GM23248 (cell line): ENCODE results near the gene PIK3R1. TPM values are rescaled to one million over a fixed set of nuclear protein-coding genes. Genes with fewer than 3 reads are reported as not detected.

Experiments used
- DNase-seq: peaks from one replicate; pipeline ENCODE4 v3.0.0-alpha.2; 2015
- H2AFZ ChIP-seq: fragments of 200-600 bp; sonication (generic); 2 replicates; pipeline ENCODE4 v1.6.1; 2016; ENCODE audit warnings: antibody characterized with exemption
- H3F3A ChIP-seq: fragments of 200-600 bp; sonication (generic); 2 replicates; pipeline ENCODE4 v1.6.1; 2016; ENCODE audit warnings: mild to moderate bottlenecking, antibody characterized with exemption, mixed run types; ENCODE audit not compliant: insufficient read depth
- H3K27ac ChIP-seq: fragments of 200-600 bp; sonication (generic); 2 replicates; pipeline ENCODE4 v1.5.1; 2016; ENCODE audit warnings: mild to moderate bottlenecking
- H3K27me3 ChIP-seq: fragments of 200-600 bp; sonication (generic); replicated peaks from 2 replicates; pipeline ENCODE4 v1.6.1; 2016; ENCODE audit warnings: mild to moderate bottlenecking; ENCODE audit not compliant: insufficient read depth
- H3K36me3 ChIP-seq: fragments of 200-600 bp; sonication (generic); 2 replicates; pipeline ENCODE4 v1.6.1; 2016; ENCODE audit warnings: low read depth, mild to moderate bottlenecking
- H3K4me1 ChIP-seq: fragments of 200-600 bp; sonication (generic); 2 replicates; pipeline ENCODE4 v1.6.1; 2016; ENCODE audit warnings: mild to moderate bottlenecking; ENCODE audit not compliant: insufficient read depth
- H3K4me2 ChIP-seq: fragments of 200-600 bp; sonication (generic); one replicate; pipeline ENCODE4 v1.6.1; 2016; ENCODE audit warnings: mild to moderate bottlenecking; ENCODE audit not compliant: unreplicated experiment
- H3K4me3 ChIP-seq: fragments of 200-600 bp; sonication (generic); 2 replicates; pipeline ENCODE4 v1.5.1; 2016; ENCODE audit warnings: mild to moderate bottlenecking
- H3K79me2 ChIP-seq: fragments of 200-600 bp; sonication (generic); 2 replicates; pipeline ENCODE4 v1.6.1; 2016; ENCODE audit warnings: mild to moderate bottlenecking; ENCODE audit not compliant: insufficient read depth
- H3K9ac ChIP-seq: fragments of 200-600 bp; sonication (generic); 2 replicates; pipeline ENCODE4 v1.6.1; 2016; ENCODE audit warnings: mild to moderate bottlenecking
- H3K9me2 ChIP-seq: fragments of 200-600 bp; sonication (generic); 2 replicates; pipeline ENCODE4 v1.6.1; 2016; ENCODE audit warnings: mixed run types, mild to moderate bottlenecking, moderate library complexity; ENCODE audit not compliant: insufficient read depth
- H3K9me3 ChIP-seq: fragments of 200-600 bp; sonication (generic); one replicate; pipeline ENCODE4 v1.6.1; 2017; ENCODE audit warnings: low read depth
- H4K20me1 ChIP-seq: fragments of 200-600 bp; sonication (generic); 2 replicates; pipeline ENCODE4 v1.6.0; 2016; ENCODE audit not compliant: insufficient read depth
- EZH2 ChIP-seq: fragments of 200-600 bp; sonication (generic); IDR thresholded peaks from 2 replicates; pipeline ENCODE4 v1.6.1; 2018; ENCODE audit warnings: antibody characterized with exemption, mild to moderate bottlenecking; ENCODE audit not compliant: insufficient read depth, poor library complexity, severe bottlenecking
- EZH2phosphoT487 ChIP-seq: fragments of 200-600 bp; sonication (generic); IDR thresholded peaks from 2 replicates; pipeline ENCODE4 v1.6.1; 2018; ENCODE audit warnings: antibody characterized with exemption, moderate library complexity, mild to moderate bottlenecking, low read depth; ENCODE audit not compliant: insufficient read depth
- WGBS, 2 experiments: methylation state at CpG; one replicate each; pipeline ENCODE4 v1.1.6; 2015 to 2017; ENCODE audit warnings: low lambda C conversion rate in 2 of 2, low coverage in 1 of 2; ENCODE audit errors: missing lambda C conversion rate in 2 of 2; 5-methylcytosine and 5-hydroxymethylcytosine counted together
- in situ Hi-C: fragments of 300-500 bp; cut with MboI; formaldehyde crosslinking; loops from 2 replicates; pipeline ENCODE4 v1.15.0; 2020
- polyA plus RNA-seq: library from polyadenylated mRNA; unstranded; fragments of >200 nt; fragmentation: Nextera tagmentation; extraction: Ambion mirVana; gene quantifications from 2 replicates; pipeline ENCODE4 v1.2.1, GENCODE V29; 2016
- total RNA-seq: library from RNA; depleted of rRNA; stranded (reverse); fragments of >200 nt; shearing (Covaris generic); gene quantifications from 2 replicates; pipeline ENCODE4 v1.2.3, GENCODE V29; 2014

Gene PIK3R1
- total and polyA plus RNA-seq, 2 experiments from 2014 or later, result 8.4 to 14.4 TPM

DNA sequence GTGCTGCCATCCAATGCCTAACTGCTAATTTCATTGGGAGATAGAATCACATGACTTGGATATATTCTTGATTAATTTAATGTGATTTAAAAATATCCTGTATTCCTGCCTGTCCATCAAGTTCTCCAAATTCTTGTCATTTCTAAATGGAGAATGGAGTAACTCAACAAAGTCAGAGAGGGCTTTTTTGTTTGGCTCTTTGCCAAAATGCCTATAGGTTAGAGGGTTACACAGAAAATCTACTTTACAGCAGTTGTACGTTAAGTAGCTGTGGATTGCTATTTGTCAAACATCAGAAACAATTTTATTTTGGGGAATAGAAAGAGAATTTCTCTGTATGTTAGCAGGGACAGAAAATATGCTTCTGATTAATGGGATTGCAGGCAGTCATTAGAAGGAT lies 5.9 kb downstream of the PIK3R1 start:
- Histone ChIP-seq H3K36me3 (peaks cover 1% of the 10 kb centered on the region; the same call in 1 of the 2 replicates), H3K9ac (no peak overlapping the region), H3K4me2 (no peak overlapping the region), H3F3A (peaks cover 40% of the 10 kb centered on the region), H3K27ac (no peak overlapping the region), H2AFZ (no peak overlapping the region), H3K27me3 (no peaks in the 10 kb centered on the region), H3K4me1 (peaks cover 49% of the 10 kb centered on the region), H3K9me2 (no peaks in the 10 kb centered on the region), H4K20me1 (no peaks in the 10 kb centered on the region), H3K4me3 (no peak overlapping the region), H3K9me3 (no peaks in the 10 kb centered on the region), H3K79me2 (peaks cover 98% of the 10 kb centered on the region)
- 61 to 85% methylated on average over 1 of the region's 1 CpG for WGBS, 2 experiments
- TF ChIP-seq EZH2phosphoT487 (no peak), EZH2 (no peak)
- in situ Hi-C loops, result no loop called here
- no peak for DNase-seq

- peaks cover 98% of the 10 kb centered on the region for H3K79me2 ChIP-seq
- H3K4me3 ChIP-seq, result no peak overlapping the region
- no peaks in the 10 kb centered on the region for H3K9me2 ChIP-seq
- H3K27me3 ChIP-seq, result no peaks in the 10 kb centered on the region
- DNase-seq, result no peak
- H3F3A ChIP-seq, result peaks cover 34% of the 10 kb centered on the region
- no peak overlapping the region for H3K9ac ChIP-seq
- in situ Hi-C loops, result no loop called here
- TF ChIP-seq EZH2, result no peak
- TF ChIP-seq EZH2phosphoT487, result no peak
- peaks cover 48% of the 10 kb centered on the region for H3K4me1 ChIP-seq
- H2AFZ ChIP-seq, result no peak overlapping the region
- H3K36me3 ChIP-seq, result peaks cover 10% of the 10 kb centered on the region; the same call in 1 of the 2 replicates
- no peak overlapping the region for H3K27ac ChIP-seq
- H3K4me2 ChIP-seq, result no peak overlapping the region
- H3K9me3 ChIP-seq, result no peaks in the 10 kb centered on the region
- H4K20me1 ChIP-seq, result no peaks in the 10 kb centered on the region
- 96 to 97% methylated on average over 3 of the region's 3 CpGs for WGBS, 2 experiments
Observed at GRCh38 chr5:68222310-68222709, 6.8 kb downstream of the PIK3R1 start.

GRCh38 chr5:68222824-68223354 lies 7.3 kb downstream of the PIK3R1 start:
- in situ Hi-C loops, result no loop called here
- Histone ChIP-seq H3K36me3 (peaks cover 15% of the 10 kb centered on the region; the same call in 1 of the 2 replicates), H3K4me1 (peaks cover 44% of the 10 kb centered on the region), H3F3A (peaks cover 29% of the 10 kb centered on the region), H3K27me3 (no peaks in the 10 kb centered on the region), H3K4me2 (no peak overlapping the region), H4K20me1 (no peaks in the 10 kb centered on the region), H2AFZ (no peak overlapping the region), H3K79me2 (peaks cover 98% of the 10 kb centered on the region), H3K9me2 (no peaks in the 10 kb centered on the region), H3K9ac (no peak overlapping the region), H3K9me3 (no peaks in the 10 kb centered on the region), H3K4me3 (no peak overlapping the region), H3K27ac (no peak overlapping the region)
- TF ChIP-seq EZH2 (no peak), EZH2phosphoT487 (no peak)
- 80 to 84% methylated on average over 4 of the region's 4 CpGs for WGBS, 2 experiments
- no peak for DNase-seq

DNA sequence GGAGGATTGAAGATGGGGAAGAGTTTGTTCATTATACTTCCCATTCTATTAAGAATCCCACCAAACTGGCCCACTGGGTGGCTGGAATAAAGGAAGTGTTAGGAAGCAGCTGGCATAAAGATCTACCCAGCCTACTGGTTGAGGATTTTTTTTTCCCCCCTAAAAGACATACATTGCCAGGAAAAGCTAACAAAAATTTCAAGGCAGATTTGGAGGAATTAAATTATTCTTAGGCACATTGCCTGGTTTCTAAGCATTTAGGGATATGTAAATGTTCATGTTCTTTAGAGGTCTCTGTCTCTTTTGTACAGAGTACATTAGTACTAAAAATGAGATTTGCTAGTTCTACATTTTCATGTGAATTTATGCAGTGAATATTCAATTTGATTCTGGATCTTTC lies 8.3 kb downstream of the PIK3R1 start:
- no peak for DNase-seq
- Histone ChIP-seq H3K9me3 (no peaks in the 10 kb centered on the region), H3K79me2 (peaks cover 98% of the 10 kb centered on the region), H3K36me3 (peaks cover 23% of the 10 kb centered on the region; the same call in 1 of the 2 replicates), H3K9ac (no peak overlapping the region), H2AFZ (no peak overlapping the region), H3K4me2 (peak overlapping the region; percentile 69), H3K27ac (0 out of 2 replicates have a peak overlapping the region, but pooled peaks have one; percentile 78), H3K27me3 (no peaks in the 10 kb centered on the region), H3K9me2 (no peaks in the 10 kb centered on the region), H3F3A (peaks cover 22% of the 10 kb centered on the region), H4K20me1 (no peaks in the 10 kb centered on the region), H3K4me3 (no peak overlapping the region), H3K4me1 (peaks cover 33% of the 10 kb centered on the region)
- TF ChIP-seq EZH2, result no peak
- TF ChIP-seq EZH2phosphoT487, result no peak
- in situ Hi-C loops, result no loop called here
